ENCODE measurements around the gene OTOF. TPM values are rescaled to one million over a fixed set of nuclear protein-coding genes. Genes with fewer than 3 reads are reported as not detected.
"Not testable (repeated sequence)": the region's sequence is repeated elsewhere in the genome, so short reads cannot be mapped to it uniquely, and the experiment has no call there.

The OTOF gene
- total RNA-seq, 1 donor from 2014 or later, result not detected

DNA sequence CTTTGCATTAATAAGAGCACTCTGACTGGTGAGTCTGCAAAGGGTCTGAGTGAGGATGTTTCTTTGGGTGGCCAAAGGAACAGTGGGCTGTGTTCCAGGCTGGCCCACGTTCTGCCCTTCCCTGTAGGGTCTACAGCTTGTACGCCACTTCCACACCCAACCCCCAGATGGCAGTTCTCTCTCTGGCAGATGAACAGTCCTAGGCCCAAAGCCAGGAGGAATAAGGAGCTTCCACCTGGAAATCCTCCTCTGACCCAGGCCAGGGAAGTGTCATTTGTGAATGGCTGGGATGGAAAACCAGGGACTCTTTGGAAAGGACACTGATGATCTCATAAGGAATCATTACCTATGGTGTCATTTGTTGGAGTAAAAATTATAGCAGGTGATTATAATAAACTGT is 6.6 kb downstream of the OTOF start:
- intact Hi-C loops (cut with DNase I), result no loop called here
- no peaks in the 10 kb centered on the region for H3K4me1 ChIP-seq
- H3K4me3 ChIP-seq, result no peak overlapping the region
- no peaks in the 10 kb centered on the region for H3K27me3 ChIP-seq
- peaks cover 3% of the 10 kb centered on the region in 2 donors for H3K9me3 ChIP-seq
- H3K27ac ChIP-seq, result no peak overlapping the region
- TF ChIP-seq, protein P1, sequence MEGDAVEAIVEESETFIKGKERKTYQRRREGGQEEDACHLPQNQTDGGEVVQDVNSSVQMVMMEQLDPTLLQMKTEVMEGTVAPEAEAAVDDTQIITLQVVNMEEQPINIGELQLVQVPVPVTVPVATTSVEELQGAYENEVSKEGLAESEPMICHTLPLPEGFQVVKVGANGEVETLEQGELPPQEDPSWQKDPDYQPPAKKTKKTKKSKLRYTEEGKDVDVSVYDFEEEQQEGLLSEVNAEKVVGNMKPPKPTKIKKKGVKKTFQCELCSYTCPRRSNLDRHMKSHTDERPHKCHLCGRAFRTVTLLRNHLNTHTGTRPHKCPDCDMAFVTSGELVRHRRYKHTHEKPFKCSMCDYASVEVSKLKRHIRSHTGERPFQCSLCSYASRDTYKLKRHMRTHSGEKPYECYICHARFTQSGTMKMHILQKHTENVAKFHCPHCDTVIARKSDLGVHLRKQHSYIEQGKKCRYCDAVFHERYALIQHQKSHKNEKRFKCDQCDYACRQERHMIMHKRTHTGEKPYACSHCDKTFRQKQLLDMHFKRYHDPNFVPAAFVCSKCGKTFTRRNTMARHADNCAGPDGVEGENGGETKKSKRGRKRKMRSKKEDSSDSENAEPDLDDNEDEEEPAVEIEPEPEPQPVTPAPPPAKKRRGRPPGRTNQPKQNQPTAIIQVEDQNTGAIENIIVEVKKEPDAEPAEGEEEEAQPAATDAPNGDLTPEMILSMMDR (IDR thresholded peaks at IDR 0.05), result no peak
- no peak for DNase-seq (ENCODE audit: low spot score in 2 of 2)
- H3K36me3 ChIP-seq, result no peaks in the 10 kb centered on the region

DNA sequence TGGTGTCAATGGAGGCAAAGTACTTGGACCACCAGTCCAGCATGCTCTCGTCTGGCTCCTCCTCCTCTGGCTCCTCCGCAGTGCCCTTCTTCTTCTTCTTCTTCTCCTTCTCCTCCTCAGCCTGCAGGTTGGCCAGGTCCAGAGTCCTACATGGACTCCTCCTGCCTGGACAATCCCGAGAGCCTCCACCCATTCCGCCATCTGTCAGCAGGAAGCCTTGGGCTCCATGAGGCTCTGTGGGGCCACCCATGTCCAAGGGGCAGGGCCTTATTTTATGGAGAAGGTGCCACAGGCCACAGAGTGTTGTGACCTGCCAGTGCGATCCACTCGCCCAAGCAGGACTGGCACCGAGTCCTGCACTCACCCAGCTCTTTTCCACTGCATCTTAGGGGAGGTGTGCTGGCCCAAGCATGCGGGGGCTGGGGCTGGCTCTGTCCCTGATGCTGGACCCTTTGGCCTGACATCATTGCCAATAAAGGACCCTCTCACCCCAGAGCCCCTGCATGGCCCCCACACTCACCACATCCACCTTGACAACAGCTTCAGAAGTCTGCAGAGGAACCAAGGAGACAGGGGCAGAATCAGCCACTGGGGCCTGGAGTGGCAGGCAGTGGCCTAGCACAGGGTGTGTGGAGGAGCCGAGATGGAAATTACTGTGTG is 7.2 kb downstream of the OTOF start:
- Histone ChIP-seq H3K27ac (no peak overlapping the region), H3K36me3 (no peaks in the 10 kb centered on the region), H3K4me1 (no peaks in the 10 kb centered on the region), H3K27me3 (no peaks in the 10 kb centered on the region), H3K9me3 (peaks cover 3% of the 10 kb centered on the region in 2 donors), H3K4me3 (no peak overlapping the region)
- TF ChIP-seq, protein P1 (IDR thresholded peaks at IDR 0.05), result no peak
- DNase-seq (ENCODE audit: low spot score in 2 of 2), result no peak
- intact Hi-C loops (cut with DNase I), result no loop called here

DNA sequence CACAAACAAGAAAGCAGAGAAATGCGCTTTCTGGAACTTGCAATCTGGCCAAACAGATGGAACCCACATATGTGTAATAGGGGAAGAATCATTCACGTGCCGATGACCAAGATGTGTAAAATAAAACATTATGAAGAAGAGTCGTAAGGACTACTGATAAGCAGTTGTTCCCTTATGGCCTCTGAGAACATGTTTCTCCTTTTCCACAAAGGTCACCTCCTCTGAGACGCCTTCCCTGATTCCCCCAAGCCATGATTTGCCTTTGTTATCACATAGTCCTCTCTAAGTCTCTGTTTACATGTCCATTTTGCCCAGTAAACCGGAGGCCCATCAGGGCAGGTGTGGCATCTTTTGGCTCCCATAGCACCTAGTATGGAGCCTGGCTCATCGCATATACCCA is 8.0 kb downstream of the OTOF start:
- DNase-seq (ENCODE audit: low spot score in 2 of 2), result no peak
- Histone ChIP-seq H3K9me3 (peaks cover 3% of the 10 kb centered on the region in 2 donors), H3K4me3 (no peak overlapping the region), H3K27me3 (no peaks in the 10 kb centered on the region), H3K27ac (no peak overlapping the region), H3K36me3 (no peaks in the 10 kb centered on the region), H3K4me1 (no peaks in the 10 kb centered on the region)
- intact Hi-C loops (cut with DNase I), result no loop called here
- TF ChIP-seq, protein P1 (IDR thresholded peaks at IDR 0.05), result no peak

DNA sequence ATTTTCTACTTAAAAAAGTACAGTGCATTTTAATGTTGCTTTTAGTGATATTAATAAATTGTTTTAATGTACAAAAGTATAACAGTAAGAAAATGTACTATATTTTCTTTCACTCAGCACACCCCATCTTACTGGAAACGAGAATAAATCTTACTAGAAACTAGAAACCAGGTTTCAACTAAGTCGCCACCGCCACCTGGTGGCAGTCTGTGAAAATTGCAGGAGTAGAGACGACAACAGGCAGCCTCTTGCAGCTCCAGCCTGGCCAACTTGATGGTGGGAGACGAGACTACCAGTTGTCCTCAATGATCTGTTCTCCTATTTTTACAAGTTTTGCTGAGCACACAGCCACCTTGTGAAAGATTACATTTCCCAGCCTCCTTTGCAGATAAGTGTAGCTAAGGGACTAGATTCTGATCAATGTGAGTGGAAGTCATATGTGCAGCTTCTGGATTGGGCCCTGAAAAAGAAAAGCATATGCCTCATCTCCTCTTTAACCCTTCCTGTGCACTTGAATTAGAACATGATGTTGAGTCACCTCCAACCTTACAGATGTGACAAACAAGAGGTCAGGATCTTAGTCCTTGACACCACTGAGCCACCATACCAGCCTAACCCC is 8.7 kb downstream of the OTOF start:
- no peak for DNase-seq (ENCODE audit: low spot score in 2 of 2)

DNA sequence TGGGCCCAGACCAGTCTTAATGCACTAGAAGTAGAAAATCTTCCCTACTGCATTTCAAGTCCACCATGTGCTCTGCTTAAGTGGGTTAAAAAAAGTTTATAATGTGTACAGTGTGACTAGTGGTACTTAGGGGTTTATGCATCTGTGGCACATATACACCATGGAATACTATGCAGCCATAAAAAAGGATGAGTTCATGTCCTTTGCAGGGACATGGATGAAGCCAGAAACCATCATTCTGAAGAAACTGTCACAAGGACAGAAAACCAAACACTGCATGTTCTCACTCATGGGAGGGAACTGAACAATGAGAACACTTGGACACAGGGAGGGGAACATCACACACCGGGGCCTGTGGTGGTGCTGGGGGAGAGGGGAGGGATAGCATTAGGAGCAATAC is 9.4 kb downstream of the OTOF start:
- intact Hi-C loops (cut with DNase I); H3K4me1 ChIP-seq; H3K9me3 ChIP-seq; DNase-seq (ENCODE audit: low spot score in 2 of 2); H3K27ac ChIP-seq; H3K4me3 ChIP-seq; H3K36me3 ChIP-seq; H3K27me3 ChIP-seq: not testable (repeated sequence)

More for the DNA sequence above, 8.7 kb downstream of the OTOF start:
- Histone ChIP-seq H3K27me3 (no peaks in the 10 kb centered on the region), H3K9me3 (peaks cover 3% of the 10 kb centered on the region in 2 donors), H3K27ac (no peak overlapping the region), H3K4me3 (no peak overlapping the region), H3K4me1 (no peaks in the 10 kb centered on the region), H3K36me3 (no peaks in the 10 kb centered on the region)
- intact Hi-C loops (cut with DNase I), result no loop called here
- TF ChIP-seq, protein P1 (IDR thresholded peaks at IDR 0.05), result peak in 1 of 3 experiments; percentile 20

DNA sequence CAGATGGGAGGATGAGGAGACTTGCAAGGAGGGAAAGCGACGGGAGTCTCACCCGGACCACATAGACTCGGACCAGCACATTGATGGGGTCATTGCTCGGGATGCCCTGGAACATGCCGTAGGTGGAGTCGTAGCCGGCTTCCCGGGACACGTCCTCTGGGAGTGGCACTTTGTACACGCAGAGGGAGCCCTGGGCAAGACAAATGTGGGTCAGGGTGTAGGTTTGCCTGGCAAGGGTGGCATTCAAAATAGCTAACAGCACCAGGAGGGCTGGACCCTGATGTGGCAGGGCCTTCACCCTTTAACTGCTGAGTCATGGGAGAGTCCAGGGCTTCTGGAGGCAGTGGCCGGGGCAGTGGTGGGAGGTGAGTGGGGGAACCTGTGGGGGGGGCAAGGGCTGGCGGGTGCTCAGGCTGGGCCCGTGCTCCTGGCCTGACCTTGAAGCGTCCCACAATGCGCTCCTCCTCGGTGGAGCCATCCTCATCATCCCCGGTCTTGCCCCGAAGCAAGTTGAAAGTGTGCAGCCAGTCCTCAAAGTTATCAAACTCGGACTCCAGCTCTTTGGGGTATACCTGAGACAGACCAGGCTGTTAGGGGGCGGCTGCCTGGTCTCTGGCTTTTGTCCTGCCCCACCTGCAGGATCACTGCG is 11.1 kb downstream of the OTOF start:
- Histone ChIP-seq H3K9me3 (peaks cover 3% of the 10 kb centered on the region in 2 donors), H3K4me1 (no peaks in the 10 kb centered on the region), H3K27me3 (no peaks in the 10 kb centered on the region), H3K36me3 (no peaks in the 10 kb centered on the region), H3K4me3 (no peak overlapping the region), H3K27ac (no peak overlapping the region)
- intact Hi-C loops (cut with DNase I), result no loop called here
- no peak for DNase-seq (ENCODE audit: low spot score in 2 of 2)
- TF ChIP-seq, protein P1 (IDR thresholded peaks at IDR 0.05), result no peak
